Heart right ventricle (tissue), 16 donors: ENCODE results near the gene ITPKB. TPM values are rescaled to one million over a fixed set of nuclear protein-coding genes. Genes with fewer than 3 reads are reported as not detected.

ENCODE experiments used
- ATAC-seq, 8 donors: fragments of 200-7000 bp; cut with Tn5 transposase; one replicate each; pipeline ENCODE4 v1.9.1; 2020; ENCODE audit warnings: mild to moderate bottlenecking in 8 of 8, moderate library complexity in 8 of 8, moderate number of reproducible peaks in 1 of 8
- DNase-seq, 2 donors: peaks; one replicate each; pipeline ENCODE4 v3.0.0-alpha.2; 2020
- H3K27ac ChIP-seq, 10 donors: fragments of 200-600 bp; sonication (generic) in 2 of 10; one replicate each; pipeline versions ENCODE4 v1.5.0 to v1.8.0; 2020 to 2022; ENCODE audit warnings: mild to moderate bottlenecking in 3 of 10
- H3K27me3 ChIP-seq, 7 donors: fragments of 200-600 bp; one replicate each; pipeline ENCODE4 v1.8.0; 2021 to 2022; ENCODE audit warnings: mild to moderate bottlenecking in 2 of 7
- H3K36me3 ChIP-seq, 9 donors: fragments of 200-600 bp; sonication (generic) in 1 of 9; one replicate each; pipeline versions ENCODE4 v1.5.0 to v1.8.0; 2020 to 2022; ENCODE audit warnings: mild to moderate bottlenecking in 2 of 9
- H3K4me1 ChIP-seq, 9 donors: fragments of 200-600 bp; sonication (generic) in 1 of 9; one replicate each; pipeline versions ENCODE4 v1.5.0 to v1.8.0; 2020 to 2022; ENCODE audit warnings: mild to moderate bottlenecking in 4 of 9
- H3K4me3 ChIP-seq, 10 donors: fragments of 200-600 bp; sonication (generic) in 2 of 10; one replicate each; pipeline versions ENCODE4 v1.5.0 to v1.8.0; 2020 to 2022; ENCODE audit warnings: mild to moderate bottlenecking in 7 of 10, moderate library complexity in 2 of 10
- H3K9me3 ChIP-seq, 11 donors: fragments of 200-600 bp in 10 of 11; sonication (generic) in 2 of 11; one replicate each; pipeline versions ENCODE4 v1.5.0 to v1.8.0; 2013 to 2022; ENCODE audit warnings: mild to moderate bottlenecking in 2 of 11, control low read depth in 1 of 11, moderate library complexity in 1 of 11
- CTCF ChIP-seq, 9 donors: fragments of 200-600 bp; sonication (generic) in 2 of 9; IDR thresholded peaks; one replicate each; pipeline versions ENCODE4 v1.5.0 to v1.8.0; 2021 to 2022; ENCODE audit warnings: antibody characterized with exemption in 9 of 9, mild to moderate bottlenecking in 5 of 9, moderate library complexity in 1 of 9
- WGBS, 2 donors: extraction: QIAGEN DNeasy Blood & Tissue Kit; methylation state at CpG; one replicate each; pipeline ENCODE4 v1.1.7; 2013; ENCODE audit warnings: inconsistent platforms in 1 of 2; 5-methylcytosine and 5-hydroxymethylcytosine counted together
- intact Hi-C, 10 donors: fragments of 100-400 bp; cut with DNase I; formaldehyde crosslinking; loops; one replicate each; pipeline versions ENCODE4 v1.11.1 to v1.14.2; 2022
- polyA plus RNA-seq, 2 donors: library from polyadenylated mRNA; stranded (reverse); fragments of 200-250 nt; gene quantifications; one replicate each; pipeline ENCODE4 v1.2.3, GENCODE V29; 2013
- total RNA-seq, 10 donors: library from RNA; stranded (reverse); fragmentation: NEBNext Ultra II Directional in 3 of 10; extraction: Animal tissue kit (Norgen Biotek cat#: 25700) in 3 of 10; gene quantifications; one replicate each; pipeline versions ENCODE4 v1.2.1 to v1.2.4, GENCODE V29; 2021 to 2023
- donor health status: Arrhythmogenic right ventricular cardiomyopathy.
- donor health status: ischemic (EF 13 %, LVEDD 7.1; RV severe dilation, severe dysfunction).
- donor health status: healthy with polysubstance abuse.
- donor health status: DM: no; HTN: yes; CAD: no.
- donor health status: DM: no; HTN: no; CAD: no.
- donor health status: ischemic (EF 25% LVEDD 6.9; RV normal size, moderate dysfunction).
- donor health status: ischemic (EF 25% LVEDD 5.7; RV mildly dilated, moderate dysfunction).
- donor health status: healthy.
- donor health status: DM: yes; HTN: yes; CAD: no.
- donor health status: Ischemic cardiomyopathy.
- donor health status: ischemic (EF 35%, LVEDD 5.7; RV mildly dilated, moderate dysfunction).
- donor health status: nonischemic (EF 11% LVEDD 7.7; RV severe dilation, severe dysfunction).
- donor health status: DM: yes; HTN: yes; CAD: no.
- donor health status: PGD.
- donor health status: ischemic (EF 29% LVEDD 5.4; RV normal size, mild dysfunction).
- donor health status: nonischemic (EF 23%, LVEDD 6.1; RV moderate dilation, normal function).

The ITPKB gene
- total and polyA plus RNA-seq, 12 donors, result 4.5 to 30.5 (median 16.1) TPM

- Histone ChIP-seq H3K4me1 (peaks cover 0 to 13% (median 6%) of the 10 kb centered on the region in 9 donors), H3K36me3 (no peaks in the 10 kb centered on the region), H3K27ac (no peak overlapping the region), H3K4me3 (no peak overlapping the region), H3K9me3 (no peaks in the 10 kb centered on the region), H3K27me3 (no peaks in the 10 kb centered on the region)
- 87 to 93% methylated on average over 2 of the region's 2 CpGs for WGBS, 2 donors
- intact Hi-C loops, result no loop called here
- TF ChIP-seq CTCF (IDR thresholded peaks at IDR 0.05), result no peak
- ATAC-seq, result peak in 4 of 8 donors; percentile 23 to 59 (median 40)
- DNase-seq, result no peak
Measured at GRCh38 chr1:226785805-226786204, 46.7 kb upstream of the ITPKB start.

GRCh38 chr1:226784081-226785049 is 45.3 kb upstream of the ITPKB start:
- no peaks in the 10 kb centered on the region for H3K9me3 ChIP-seq
- H3K4me3 ChIP-seq, result no peak overlapping the region
- H3K27ac ChIP-seq, result peak overlapping the region in 5 of 10 donors; percentile 2 to 50 (median 41)
- intact Hi-C loops, result no loop called here
- TF ChIP-seq CTCF (IDR thresholded peaks at IDR 0.05), result no peak
- no peaks in the 10 kb centered on the region for H3K36me3 ChIP-seq
- H3K4me1 ChIP-seq, result peaks cover 0 to 16% (median 8%) of the 10 kb centered on the region in 9 donors
- DNase-seq (no peak), ATAC-seq (peak in 5 of 8 donors; percentile 36 to 74 (median 60))
- 63 to 69% methylated on average over 19 of the region's 19 CpGs for WGBS, 2 donors
- H3K27me3 ChIP-seq, result no peaks in the 10 kb centered on the region

- no peak for TF ChIP-seq CTCF (IDR thresholded peaks at IDR 0.05)
- no peaks in the 10 kb centered on the region for H3K27me3 ChIP-seq
- ATAC-seq (no peak), DNase-seq (no peak)
- no peak overlapping the region for H3K4me3 ChIP-seq
- no peaks in the 10 kb centered on the region for H3K36me3 ChIP-seq
- H3K9me3 ChIP-seq, result no peaks in the 10 kb centered on the region
- WGBS, 2 donors, result 79 to 88% methylated on average over 4 of the region's 4 CpGs
- intact Hi-C loops, result no loop called here
- peaks cover 0 to 29% (median 20%) of the 10 kb centered on the region in 9 donors for H3K4me1 ChIP-seq
- H3K27ac ChIP-seq, result no peak overlapping the region
Measured at GRCh38 chr1:226782845-226783601, 43.9 kb upstream of the ITPKB start.

- Histone ChIP-seq H3K27ac (no peak overlapping the region), H3K27me3 (no peaks in the 10 kb centered on the region), H3K36me3 (no peaks in the 10 kb centered on the region), H3K4me3 (no peak overlapping the region), H3K9me3 (peaks cover 0 to 5% (median 0%) of the 10 kb centered on the region in 11 donors), H3K4me1 (peaks cover 0 to 31% (median 21%) of the 10 kb centered on the region in 9 donors)
- intact Hi-C loops, result no loop called here
- no peak for TF ChIP-seq CTCF (IDR thresholded peaks at IDR 0.05)
- WGBS, 2 donors, result 90 to 91% methylated on average over 7 of the region's 7 CpGs
- no peak for DNase-seq
- no peak for ATAC-seq
Measured at GRCh38 chr1:226781937-226782609, 43.0 kb upstream of the ITPKB start.
